Astrocyte of the cerebellum (primary cell): Measurements from ENCODE around the gene ZNF367.

Experiments used
- DNase-seq: peaks from one replicate; pipeline ENCODE4 v3.0.0-alpha.2; 2011; ENCODE audit warnings: low read depth
- H3K4me3 ChIP-seq: 2 replicates; pipeline ENCODE4 v1.5.1; 2011; ENCODE audit warnings: mild to moderate bottlenecking, low read depth, low read length, moderate library complexity
- CTCF ChIP-seq: IDR thresholded peaks from 2 replicates; pipeline ENCODE4 v1.5.1; 2012; ENCODE audit warnings: low read length, low read depth, moderate library complexity, mild to moderate bottlenecking; ENCODE audit errors: missing control alignments
- in situ Hi-C: cut with HindIII; loops from 2 replicates; pipeline ENCODE4 v1.10.0; 2017; ENCODE audit warnings: low sequenced_read_pairs

ZNF367 gene

GRCh38 chr9:96429732-96430131 lies 11.6 kb upstream of the ZNF367 start:
- no peak overlapping the region for H3K4me3 ChIP-seq
- no peak for DNase-seq
- in situ Hi-C loops, result no loop called here
- no peak for TF ChIP-seq CTCF

- in situ Hi-C loops, result no loop called here
- H3K4me3 ChIP-seq, result no peak overlapping the region
- DNase-seq, result no peak
- TF ChIP-seq CTCF, result no peak
Measured at GRCh38 chr9:96425500-96426169, 7.5 kb upstream of the ZNF367 start.

GRCh38 chr9:96423985-96424336 lies 5.8 kb upstream of the ZNF367 start:
- in situ Hi-C loops, result no loop called here
- no peak for TF ChIP-seq CTCF
- H3K4me3 ChIP-seq, result no peak overlapping the region
- DNase-seq, result no peak

GRCh38 chr9:96423322-96423984 lies 5.3 kb upstream of the ZNF367 start:
- H3K4me3 ChIP-seq, result no peak overlapping the region
- DNase-seq, result no peak
- in situ Hi-C loops, result no loop called here
- TF ChIP-seq CTCF, result no peak

GRCh38 chr9:96420468-96421219 lies 2.5 kb upstream of the ZNF367 start:
- H3K4me3 ChIP-seq, result no peak overlapping the region
- in situ Hi-C loops, result no loop called here
- DNase-seq, result peak; percentile 82
- TF ChIP-seq CTCF, result no peak

- DNase-seq, result no peak
- in situ Hi-C loops, result no loop called here
- H3K4me3 ChIP-seq, result peak overlapping the region; percentile 89
- TF ChIP-seq CTCF, result no peak
Measured at GRCh38 chr9:96419691-96419969, 1.5 kb upstream of the ZNF367 start.
